Transverse colon (tissue), 4 donors: ENCODE results near the gene EDAR.

Source experiments
- POLR2A ChIP-seq: fragments of 450-650 bp; IDR thresholded peaks from one replicate; pipeline ENCODE4 v1.6.1; 2016; ENCODE audit warnings: antibody characterized with exemption, mild to moderate bottlenecking, moderate library complexity
- POLR2AphosphoS5 ChIP-seq, 3 donors: sonication (generic); formaldehyde crosslinking; IDR thresholded peaks; one replicate each; pipeline ENCODE4 v1.6.1; 2016; ENCODE audit warnings: antibody characterized with exemption in 3 of 3
- TF ChIP-seq, protein P1 (sequence below), 5 experiments: fragments of 200-600 bp in 3 of 5; fragments of 450-650 bp in 2 of 5; sonication (generic) in 3 of 5; IDR thresholded peaks; 1 replicate in 2 of 5; 2 replicates in 3 of 5; pipeline ENCODE4 v1.5.1; 2016 to 2017; ENCODE audit warnings: antibody characterized with exemption in 5 of 5, inconsistent platforms in 3 of 5, mild to moderate bottlenecking in 2 of 5, moderate library complexity in 1 of 5

DNA sequence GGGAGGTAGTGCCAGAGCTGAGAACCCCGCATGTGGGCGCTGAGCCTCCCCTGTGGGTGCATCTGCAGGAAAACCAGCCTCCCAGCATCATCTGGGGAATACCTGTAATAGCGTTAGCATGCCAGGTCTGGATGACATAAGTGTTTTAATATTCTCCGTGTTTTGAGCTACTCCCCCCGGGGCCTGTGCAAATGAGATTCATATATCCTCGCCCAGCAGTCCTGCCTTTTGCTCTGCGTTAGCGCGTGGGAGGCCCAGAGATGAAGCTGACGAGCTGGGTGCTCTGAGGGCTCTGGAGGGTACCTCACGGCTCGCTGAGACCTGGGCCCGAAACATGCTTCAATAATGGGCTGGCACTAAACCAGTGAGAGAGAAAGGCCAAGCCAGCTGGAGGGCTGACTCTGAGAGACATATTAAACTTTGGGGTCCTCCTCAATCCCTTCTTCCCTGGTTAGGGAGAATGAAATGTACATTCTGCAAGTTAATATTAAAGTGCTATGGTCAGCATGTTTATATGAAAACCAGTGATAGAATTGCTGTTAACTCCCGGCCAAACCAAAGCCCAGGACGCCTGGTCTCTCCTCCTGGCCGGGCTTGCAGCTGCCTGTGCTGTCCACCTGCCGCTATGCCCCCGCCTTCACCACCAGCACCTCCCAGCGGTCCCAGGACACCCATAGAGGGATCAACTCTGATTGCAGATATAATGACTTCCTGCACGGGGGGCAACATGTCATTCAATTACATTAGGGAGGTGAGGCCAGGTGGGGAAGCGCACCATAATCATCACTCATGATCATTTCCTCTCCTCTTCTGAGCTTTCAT, 77.0 kb downstream of the EDAR start:
- no peak for TF ChIP-seq POLR2A
- TF ChIP-seq, protein P1, sequence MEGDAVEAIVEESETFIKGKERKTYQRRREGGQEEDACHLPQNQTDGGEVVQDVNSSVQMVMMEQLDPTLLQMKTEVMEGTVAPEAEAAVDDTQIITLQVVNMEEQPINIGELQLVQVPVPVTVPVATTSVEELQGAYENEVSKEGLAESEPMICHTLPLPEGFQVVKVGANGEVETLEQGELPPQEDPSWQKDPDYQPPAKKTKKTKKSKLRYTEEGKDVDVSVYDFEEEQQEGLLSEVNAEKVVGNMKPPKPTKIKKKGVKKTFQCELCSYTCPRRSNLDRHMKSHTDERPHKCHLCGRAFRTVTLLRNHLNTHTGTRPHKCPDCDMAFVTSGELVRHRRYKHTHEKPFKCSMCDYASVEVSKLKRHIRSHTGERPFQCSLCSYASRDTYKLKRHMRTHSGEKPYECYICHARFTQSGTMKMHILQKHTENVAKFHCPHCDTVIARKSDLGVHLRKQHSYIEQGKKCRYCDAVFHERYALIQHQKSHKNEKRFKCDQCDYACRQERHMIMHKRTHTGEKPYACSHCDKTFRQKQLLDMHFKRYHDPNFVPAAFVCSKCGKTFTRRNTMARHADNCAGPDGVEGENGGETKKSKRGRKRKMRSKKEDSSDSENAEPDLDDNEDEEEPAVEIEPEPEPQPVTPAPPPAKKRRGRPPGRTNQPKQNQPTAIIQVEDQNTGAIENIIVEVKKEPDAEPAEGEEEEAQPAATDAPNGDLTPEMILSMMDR (IDR thresholded peaks at IDR 0.05), result no peak
- no peak for TF ChIP-seq POLR2AphosphoS5 (IDR thresholded peaks at IDR 0.05)
